HUES64 (cell line): ENCODE results near the gene ANK3.

Experiments
- H3K27ac ChIP-seq: 2 replicates; pipeline ENCODE4 v1.7.0; 2013; ENCODE audit warnings: low read depth, low read length, inconsistent platforms
- H3K27me3 ChIP-seq: 2 replicates; pipeline ENCODE4 v1.6.1; 2013; ENCODE audit warnings: mild to moderate bottlenecking, low read length; ENCODE audit not compliant: insufficient read depth
- H3K36me3 ChIP-seq: 2 replicates; pipeline ENCODE4 v1.6.1; 2013; ENCODE audit warnings: mild to moderate bottlenecking, low read length; ENCODE audit not compliant: insufficient read depth
- H3K4me1 ChIP-seq: 2 replicates; pipeline ENCODE4 v1.6.1; 2013; ENCODE audit warnings: mild to moderate bottlenecking, low read length, moderate library complexity; ENCODE audit not compliant: insufficient read depth
- H3K4me3 ChIP-seq: 2 replicates; pipeline ENCODE4 v1.5.1; 2013; ENCODE audit warnings: mild to moderate bottlenecking, low read length, moderate library complexity
- H3K9ac ChIP-seq: 2 replicates; pipeline ENCODE4 v1.6.1; 2013; ENCODE audit warnings: mild to moderate bottlenecking, low read depth, low read length
- H3K9me3 ChIP-seq: 2 replicates; pipeline ENCODE4 v1.6.1; 2013; ENCODE audit warnings: low read depth, low read length; ENCODE audit not compliant: insufficient read depth
- WGBS: fragments of 150-250, 120-280 bp; methylation state at CpG from one replicate; pipeline ENCODE4 v1.1.7; 2013; ENCODE audit warnings: missing lambda C conversion rate; 5-methylcytosine and 5-hydroxymethylcytosine counted together

Gene ANK3

DNA sequence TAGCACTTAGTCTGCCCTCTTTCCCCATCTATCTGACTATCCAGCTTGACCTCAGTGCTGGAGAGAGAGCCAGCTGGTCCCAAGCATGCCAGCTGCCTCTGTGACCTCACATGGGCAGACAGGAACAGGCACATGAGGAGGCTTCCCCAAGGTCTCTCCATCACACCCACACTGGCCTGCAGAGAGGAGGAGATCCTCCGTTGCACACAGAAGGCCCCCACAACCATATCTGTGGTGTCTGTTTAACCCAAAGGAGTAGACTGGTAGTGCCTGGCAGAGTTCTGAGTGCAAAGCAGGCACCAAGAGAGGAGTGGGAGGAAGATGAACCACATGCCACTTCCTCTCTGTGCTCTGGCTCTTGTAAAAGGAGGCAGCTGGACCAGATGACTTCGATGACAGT, 4.8 kb upstream of the ANK3 start:
- Histone ChIP-seq H3K4me3 (no peak overlapping the region), H3K4me1 (peaks cover 11% of the 10 kb centered on the region), H3K9ac (no peak overlapping the region), H3K27ac (no peak overlapping the region), H3K36me3 (no peaks in the 10 kb centered on the region), H3K27me3 (no peaks in the 10 kb centered on the region), H3K9me3 (no peaks in the 10 kb centered on the region)
- WGBS, result 89% methylated on average over 1 of the region's 2 CpGs

DNA sequence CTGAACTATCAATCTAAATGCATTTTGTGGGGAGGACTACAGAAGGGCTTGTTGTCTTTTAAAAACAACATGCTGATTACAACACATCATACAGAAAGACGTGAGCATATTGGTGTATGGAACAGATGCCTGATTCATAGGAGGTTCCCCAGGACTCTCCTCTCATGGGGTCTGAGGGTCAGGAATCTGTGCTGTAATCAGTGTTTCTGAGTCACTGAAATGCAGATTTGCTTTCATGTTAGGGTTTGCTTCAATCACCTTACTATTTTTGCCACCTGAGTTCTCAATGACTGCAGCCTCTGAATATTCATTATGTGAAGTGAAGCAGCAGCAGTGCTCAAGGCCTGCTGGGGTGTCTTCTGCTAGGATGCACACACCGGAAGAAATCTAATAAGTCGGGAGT, 550 bp upstream of the ANK3 start:
- Histone ChIP-seq H3K27me3 (peaks cover 3% of the 10 kb centered on the region; the same call in 1 of the 2 replicates), H3K4me1 (peaks cover 24% of the 10 kb centered on the region), H3K36me3 (no peaks in the 10 kb centered on the region), H3K4me3 (no peak overlapping the region), H3K9me3 (no peaks in the 10 kb centered on the region), H3K27ac (no peak overlapping the region), H3K9ac (no peak overlapping the region)
- WGBS, result 93% methylated on average over 3 of the region's 3 CpGs

DNA sequence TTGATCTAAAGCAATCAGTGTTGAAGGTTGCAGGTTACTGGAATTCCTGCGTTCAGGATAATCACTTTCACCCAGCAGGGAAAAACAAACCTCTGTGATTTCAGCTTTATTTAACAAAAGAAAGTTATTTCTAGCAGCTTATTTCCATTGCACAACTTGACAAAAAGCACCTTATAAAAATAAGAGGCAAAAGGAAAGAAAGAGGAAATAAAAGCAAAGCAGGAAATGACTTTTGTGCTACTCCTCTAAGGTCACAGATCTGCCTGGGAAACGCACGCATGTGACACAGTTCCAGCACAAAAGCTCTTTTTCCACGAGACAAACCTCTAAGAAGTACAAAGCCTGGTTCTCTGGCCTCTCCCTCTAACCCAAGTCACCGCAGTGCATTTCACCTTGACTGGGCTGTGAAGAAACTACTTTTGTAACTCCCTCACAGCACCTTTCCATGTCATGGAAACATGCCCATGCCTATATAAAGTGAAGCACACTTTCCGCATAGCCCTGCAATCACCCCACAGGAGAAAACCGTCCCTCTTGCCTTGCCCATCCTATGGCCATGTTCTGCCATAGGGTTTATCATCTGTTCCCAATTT, 870 bp downstream of the ANK3 start:
- Histone ChIP-seq H3K27ac (no peak overlapping the region), H3K36me3 (no peaks in the 10 kb centered on the region), H3K9ac (no peak overlapping the region), H3K9me3 (no peaks in the 10 kb centered on the region), H3K4me1 (peaks cover 24% of the 10 kb centered on the region), H3K4me3 (no peak overlapping the region), H3K27me3 (peaks cover 3% of the 10 kb centered on the region; the same call in 1 of the 2 replicates)
- 67% methylated on average over 7 of the region's 7 CpGs for WGBS

DNA sequence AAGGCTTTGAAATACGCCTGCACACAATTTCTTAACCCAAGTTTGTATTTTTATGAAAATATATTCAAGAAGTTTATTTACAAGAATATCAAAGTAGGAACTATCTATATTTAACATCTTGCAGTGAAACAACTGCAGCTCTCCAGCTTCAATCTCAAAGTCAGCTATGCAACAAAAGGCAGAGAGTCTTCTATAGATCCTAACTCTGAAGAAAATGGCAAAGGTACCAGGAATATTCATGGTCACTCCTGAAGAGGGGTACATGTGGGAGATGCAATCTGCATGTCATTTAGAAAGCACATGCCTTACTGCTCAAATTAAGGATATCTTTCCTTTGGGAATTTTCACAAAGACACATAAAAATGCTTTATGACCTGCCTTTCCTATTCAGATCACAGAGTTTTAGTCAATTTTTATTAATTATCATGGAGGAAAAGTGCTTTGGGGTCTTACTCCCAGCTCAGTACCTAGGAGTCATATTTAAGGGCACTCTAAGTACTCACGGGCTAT, 1.5 kb downstream of the ANK3 start:
- Histone ChIP-seq H3K36me3 (no peaks in the 10 kb centered on the region), H3K27ac (no peak overlapping the region), H3K27me3 (peaks cover 3% of the 10 kb centered on the region; the same call in 1 of the 2 replicates), H3K9me3 (no peaks in the 10 kb centered on the region), H3K4me1 (peaks cover 24% of the 10 kb centered on the region), H3K9ac (no peak overlapping the region), H3K4me3 (no peak overlapping the region)
- 79% methylated on average over 2 of the region's 2 CpGs for WGBS

DNA sequence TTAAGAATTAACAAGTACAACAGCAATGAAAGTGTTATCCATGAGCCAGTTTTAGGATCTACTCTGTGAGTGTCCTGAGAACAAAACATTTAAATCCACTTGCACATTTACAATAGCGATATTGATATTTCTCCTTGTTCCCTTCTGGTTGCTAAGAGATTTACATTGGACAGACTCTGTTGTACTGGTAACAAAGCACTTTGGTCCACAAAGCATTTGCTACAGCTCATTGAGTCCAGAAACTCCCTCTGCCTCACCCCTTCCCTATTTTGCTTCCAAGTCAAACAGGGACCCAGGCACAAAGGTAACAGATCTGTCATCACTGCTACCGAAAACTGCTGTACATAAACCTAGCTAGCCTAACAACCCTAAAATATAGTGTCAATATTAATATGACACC, 2.1 kb downstream of the ANK3 start:
- H3K36me3 ChIP-seq, result no peaks in the 10 kb centered on the region
- H3K27ac ChIP-seq, result no peak overlapping the region
- no peaks in the 10 kb centered on the region for H3K9me3 ChIP-seq
- peaks cover 3% of the 10 kb centered on the region; the same call in 1 of the 2 replicates for H3K27me3 ChIP-seq
- WGBS, result 100% methylated on average over 2 of the region's 2 CpGs
- peaks cover 24% of the 10 kb centered on the region for H3K4me1 ChIP-seq
- no peak overlapping the region for H3K9ac ChIP-seq
- no peak overlapping the region for H3K4me3 ChIP-seq

DNA sequence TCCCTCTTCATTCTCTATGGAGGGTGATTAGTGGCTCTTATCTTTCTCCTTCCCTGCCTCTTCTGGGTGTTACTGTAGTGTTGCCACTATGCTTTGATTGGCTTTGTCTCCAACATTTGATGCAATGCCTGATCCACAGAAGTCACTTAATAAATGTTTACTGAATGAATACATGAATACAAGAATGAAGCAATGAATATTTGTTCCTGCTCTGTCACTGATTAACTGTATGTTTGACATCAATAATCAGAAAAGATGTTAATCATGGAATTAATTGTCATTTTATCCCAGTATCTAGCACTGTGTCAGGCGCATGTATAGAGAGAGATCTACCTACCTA, 4.3 kb downstream of the ANK3 start:
- H3K4me3 ChIP-seq, result no peak overlapping the region
- WGBS, result 100% methylated on average over 1 of the region's 1 CpG
- H3K27me3 ChIP-seq, result peaks cover 3% of the 10 kb centered on the region; the same call in 1 of the 2 replicates
- no peaks in the 10 kb centered on the region for H3K9me3 ChIP-seq
- H3K9ac ChIP-seq, result no peak overlapping the region
- H3K4me1 ChIP-seq, result peaks cover 24% of the 10 kb centered on the region
- H3K36me3 ChIP-seq, result no peaks in the 10 kb centered on the region
- H3K27ac ChIP-seq, result no peak overlapping the region

DNA sequence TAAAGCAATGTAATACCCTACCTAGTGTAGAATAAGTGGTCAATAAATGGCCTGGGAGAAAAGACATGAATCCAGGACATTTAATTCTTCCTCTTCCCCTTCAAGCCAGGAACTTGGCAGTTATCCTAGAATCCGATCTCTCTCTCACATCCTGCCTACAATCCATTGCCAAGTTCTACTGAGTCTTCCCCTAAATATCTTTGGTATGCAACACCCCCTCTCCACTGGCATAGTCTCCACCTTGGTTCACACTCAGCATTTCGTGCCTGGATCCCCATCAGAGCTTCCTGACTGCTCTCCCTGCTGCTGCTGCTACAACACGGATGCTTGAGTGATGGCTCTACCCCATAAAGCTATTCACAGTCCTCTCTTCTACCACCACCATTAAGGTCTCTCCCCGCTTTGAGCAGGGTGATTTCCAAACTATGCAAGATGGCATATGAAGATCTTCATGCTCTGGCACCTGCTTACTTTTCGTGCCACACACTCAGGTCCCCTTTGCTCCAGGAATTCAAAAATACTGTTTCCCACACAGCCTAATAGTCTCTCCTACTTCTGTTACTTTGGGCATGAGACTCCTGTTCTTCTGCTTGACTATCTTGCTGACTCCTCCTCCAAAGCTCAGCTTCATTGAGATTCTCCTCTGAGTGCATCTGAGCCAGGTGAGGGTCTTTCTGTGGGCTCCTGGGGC, 4.8 kb downstream of the ANK3 start:
- Histone ChIP-seq H3K4me1 (peaks cover 19% of the 10 kb centered on the region), H3K9ac (no peak overlapping the region), H3K27ac (no peak overlapping the region), H3K27me3 (peaks cover 3% of the 10 kb centered on the region; the same call in 1 of the 2 replicates), H3K4me3 (no peak overlapping the region), H3K9me3 (no peaks in the 10 kb centered on the region), H3K36me3 (no peaks in the 10 kb centered on the region)
- 83% methylated on average over 5 of the region's 5 CpGs for WGBS

DNA sequence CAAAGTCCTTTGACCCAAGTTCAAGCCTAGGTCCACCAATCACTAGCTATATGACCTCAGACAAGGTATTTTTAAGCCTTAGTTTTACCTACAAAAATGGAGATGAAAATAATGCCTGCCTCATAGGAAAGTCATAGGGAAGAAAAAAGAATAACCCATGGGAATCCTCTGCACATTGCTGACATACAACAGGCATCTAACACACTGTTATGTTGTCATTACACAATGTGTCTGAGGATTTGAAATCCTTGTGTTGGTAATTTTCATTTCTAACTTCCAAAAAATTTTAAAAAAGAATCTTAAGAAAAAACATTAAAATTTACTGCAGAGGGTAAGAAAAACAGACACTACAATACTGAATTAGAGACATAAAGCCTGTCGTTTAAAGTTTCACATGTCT, 5.7 kb downstream of the ANK3 start:
- H3K36me3 ChIP-seq, result no peaks in the 10 kb centered on the region
- H3K27ac ChIP-seq, result no peak overlapping the region
- H3K27me3 ChIP-seq, result peaks cover 3% of the 10 kb centered on the region; the same call in 1 of the 2 replicates
- WGBS, result no CpG with 5 or more reads among the region's 1 CpG
- H3K9me3 ChIP-seq, result no peaks in the 10 kb centered on the region
- H3K4me3 ChIP-seq, result no peak overlapping the region
- H3K4me1 ChIP-seq, result peaks cover 11% of the 10 kb centered on the region
- H3K9ac ChIP-seq, result no peak overlapping the region

DNA sequence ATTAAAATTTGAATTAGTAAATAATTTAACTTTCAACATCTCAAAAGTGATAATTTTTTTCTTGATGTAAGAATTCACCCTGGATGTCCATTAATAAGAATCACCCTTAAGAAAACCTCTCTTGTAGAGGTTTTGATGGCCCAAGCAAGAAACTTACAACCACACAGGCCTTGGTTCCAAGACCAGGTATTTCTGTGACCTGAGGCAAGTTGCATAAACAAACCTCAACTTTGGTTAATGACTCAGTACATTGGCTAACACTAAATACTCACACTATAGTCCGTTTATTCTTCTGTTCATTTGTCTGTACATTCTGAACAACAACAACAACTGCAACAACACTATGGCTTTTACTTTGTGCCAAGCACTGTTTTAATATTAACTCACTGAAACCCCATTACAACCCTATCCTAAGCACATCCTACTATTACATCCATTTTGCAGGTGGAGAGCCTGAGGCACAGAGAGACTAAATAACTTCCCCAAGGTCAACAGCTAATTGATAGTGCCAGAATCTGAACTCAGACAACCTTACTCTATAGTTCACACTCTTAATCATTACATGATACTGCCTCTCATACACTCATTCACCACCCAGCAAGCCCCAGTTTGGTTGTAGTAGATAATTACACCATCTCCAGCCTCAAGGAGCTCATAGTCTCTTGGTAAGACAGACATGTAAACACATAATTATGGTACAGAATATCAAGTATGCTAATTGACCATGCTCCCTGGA, 6.6 kb downstream of the ANK3 start:
- Histone ChIP-seq H3K27ac (no peak overlapping the region), H3K9ac (no peak overlapping the region), H3K9me3 (no peaks in the 10 kb centered on the region), H3K27me3 (peaks cover 3% of the 10 kb centered on the region; the same call in 1 of the 2 replicates), H3K36me3 (no peaks in the 10 kb centered on the region), H3K4me1 (peaks cover 3% of the 10 kb centered on the region), H3K4me3 (no peak overlapping the region)
- 94% methylated on average over 1 of the region's 1 CpG for WGBS

DNA sequence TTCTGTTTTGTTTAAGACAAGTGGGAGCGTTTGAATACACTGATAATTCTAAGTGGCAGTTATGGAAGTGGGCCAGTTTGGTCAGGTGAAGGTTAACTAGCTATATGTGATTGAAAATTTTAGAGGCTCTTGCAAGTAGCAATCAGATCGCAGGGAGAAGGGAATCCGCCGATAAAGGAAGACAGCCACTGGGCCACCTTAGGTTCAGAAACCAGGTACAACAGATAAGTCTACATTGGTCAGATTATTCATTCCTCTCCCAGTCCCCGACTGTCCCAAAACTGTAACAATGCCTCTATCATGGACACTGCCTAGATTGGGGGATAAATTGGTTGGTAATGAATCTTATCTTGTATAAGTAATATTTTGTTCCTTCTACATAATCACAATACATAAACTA, 8.9 kb downstream of the ANK3 start:
- H3K9me3 ChIP-seq, result no peaks in the 10 kb centered on the region
- H3K4me1 ChIP-seq, result peaks cover 7% of the 10 kb centered on the region; the same call in 1 of the 2 replicates
- no peak overlapping the region for H3K27ac ChIP-seq
- no peak overlapping the region for H3K9ac ChIP-seq
- H3K4me3 ChIP-seq, result no peak overlapping the region
- 89% methylated on average over 4 of the region's 5 CpGs for WGBS
- no peaks in the 10 kb centered on the region for H3K27me3 ChIP-seq
- H3K36me3 ChIP-seq, result no peaks in the 10 kb centered on the region

DNA sequence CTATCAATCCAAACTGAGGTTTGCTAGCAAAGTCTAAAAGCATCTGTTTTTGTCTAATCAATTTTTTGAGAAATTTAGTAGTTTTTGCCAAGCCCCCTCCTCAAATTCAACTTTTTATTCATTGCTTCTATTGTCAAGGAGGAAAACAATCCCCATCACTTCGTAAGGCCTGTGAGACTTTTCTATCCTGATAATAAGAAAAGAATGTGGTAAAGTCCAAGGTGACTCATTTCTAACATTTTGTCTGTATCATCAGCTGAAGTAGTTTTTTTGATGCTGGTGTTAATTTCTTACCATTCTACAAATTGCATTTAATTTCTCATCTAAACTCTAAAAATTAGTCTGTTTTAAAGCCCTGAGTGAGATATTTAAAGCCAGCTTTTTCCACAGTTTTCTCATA, 11.7 kb downstream of the ANK3 start:
- H3K27me3 ChIP-seq, result no peaks in the 10 kb centered on the region
- H3K9ac ChIP-seq, result no peak overlapping the region
- H3K36me3 ChIP-seq, result no peaks in the 10 kb centered on the region
- no CpG with 5 or more reads among the region's 1 CpG for WGBS
- no peaks in the 10 kb centered on the region for H3K9me3 ChIP-seq
- H3K4me3 ChIP-seq, result no peak overlapping the region
- peaks cover 16% of the 10 kb centered on the region for H3K4me1 ChIP-seq
- no peak overlapping the region for H3K27ac ChIP-seq
